GM18508 (cell line): ENCODE data around the gene TGM3.

Experiments
- ATAC-seq: cut with Tn5 transposase; IDR thresholded peaks from one replicate; pipeline ENCODE4 v1.9.1; 2021; ENCODE audit warnings: moderate number of reproducible peaks; ENCODE audit not compliant: insufficient read depth, unreplicated experiment

TGM3 gene

DNA sequence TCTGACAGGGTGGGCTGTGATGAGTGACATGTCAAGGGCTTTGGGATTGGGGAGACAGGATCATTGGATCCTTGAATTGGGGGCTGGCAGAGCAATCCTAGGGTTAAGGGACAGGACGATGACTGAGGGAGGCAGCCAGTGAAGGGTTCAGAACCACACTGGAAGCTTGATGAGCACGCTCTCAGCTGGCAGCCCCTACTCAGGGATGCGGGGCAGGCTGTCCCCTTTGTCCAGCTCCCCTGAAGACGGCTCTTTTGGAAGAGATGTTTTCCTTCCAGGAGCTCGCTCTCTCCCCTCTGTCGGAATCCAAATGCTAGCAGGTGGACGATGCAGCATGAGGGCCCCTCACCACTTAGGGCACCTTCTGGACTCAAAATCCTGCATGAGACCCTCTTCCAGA is 8.4 kb downstream of the TGM3 start:
- no peak for ATAC-seq

DNA sequence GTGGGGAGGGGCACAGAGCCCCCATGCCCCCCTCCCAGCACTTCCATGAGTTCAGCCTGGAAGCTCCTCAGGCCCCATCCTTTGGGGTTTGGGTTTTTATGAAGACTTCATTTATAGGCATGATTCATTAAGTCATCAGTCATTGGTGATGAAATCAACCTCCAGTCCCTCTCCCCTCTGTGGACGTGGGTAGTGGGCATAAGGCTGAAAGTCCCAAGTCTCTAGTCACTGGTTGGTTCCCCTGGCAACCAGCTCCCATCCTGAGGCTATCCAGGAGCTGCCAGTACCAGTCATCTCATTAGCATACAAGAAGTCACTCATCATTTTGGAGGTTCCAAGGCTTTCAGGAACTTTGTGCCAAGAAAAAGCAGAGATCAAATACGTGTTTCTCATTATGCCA is 9.2 kb downstream of the TGM3 start:
- ATAC-seq: no peak

DNA sequence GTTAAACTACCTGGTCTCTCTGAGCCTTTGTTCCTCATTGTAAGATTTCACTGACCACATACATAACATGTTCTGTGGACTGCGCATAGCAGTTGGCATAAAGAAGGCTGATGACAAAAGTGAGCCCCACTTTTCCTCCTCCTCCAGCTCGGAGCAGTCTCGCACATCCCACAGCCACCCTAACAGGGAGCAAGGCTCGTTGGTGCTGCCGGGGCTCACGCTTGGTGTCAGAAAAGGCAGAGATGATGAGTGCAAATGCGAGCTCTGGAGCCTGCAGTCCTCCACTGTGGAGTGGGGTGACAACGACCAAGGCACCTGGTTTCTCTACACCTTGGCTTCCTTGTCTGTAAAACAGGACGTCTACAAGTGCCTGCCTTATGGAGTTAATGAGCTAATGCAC is 9.7 kb downstream of the TGM3 start:
- no peak for ATAC-seq

DNA sequence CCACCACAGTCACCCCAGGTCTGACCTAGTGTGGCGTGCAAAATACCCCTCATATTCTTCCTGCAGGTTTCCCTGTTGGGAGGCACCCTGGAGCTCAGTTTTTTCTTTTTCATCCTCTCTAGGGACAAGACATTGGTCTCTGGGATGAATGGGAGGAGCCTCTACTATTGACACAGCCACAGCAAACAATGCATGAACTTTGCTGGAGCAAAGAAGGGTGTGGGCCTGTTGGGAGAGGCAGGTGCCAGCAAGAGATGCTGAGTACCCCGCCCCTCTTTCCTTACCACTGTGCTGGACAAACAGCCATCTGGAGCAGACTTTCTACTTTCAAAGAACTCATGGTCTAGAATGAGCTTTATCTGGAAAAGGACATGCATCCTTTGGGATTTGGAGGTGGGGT is 10.1 kb downstream of the TGM3 start:
- no peak for ATAC-seq

DNA sequence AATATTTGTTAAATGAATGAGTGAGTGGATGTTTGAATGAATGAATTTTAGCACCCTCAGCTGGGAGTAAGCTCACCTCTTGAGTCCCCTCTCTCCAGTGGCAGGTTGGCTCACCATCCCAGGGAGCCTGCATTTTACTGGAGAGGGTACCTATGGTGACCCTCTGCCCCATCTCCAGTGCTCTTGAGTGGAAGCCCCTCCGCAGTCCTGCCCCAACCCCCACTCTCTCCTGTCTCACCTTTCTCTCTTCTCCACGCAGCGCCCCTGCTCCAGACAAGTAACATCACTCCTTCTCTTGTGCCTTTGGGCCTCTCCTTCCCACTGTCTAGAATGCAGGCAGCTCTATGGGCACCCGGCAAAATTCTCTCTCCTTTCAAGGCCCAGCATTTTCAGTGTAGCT is 11.3 kb downstream of the TGM3 start:
- ATAC-seq: no peak

DNA sequence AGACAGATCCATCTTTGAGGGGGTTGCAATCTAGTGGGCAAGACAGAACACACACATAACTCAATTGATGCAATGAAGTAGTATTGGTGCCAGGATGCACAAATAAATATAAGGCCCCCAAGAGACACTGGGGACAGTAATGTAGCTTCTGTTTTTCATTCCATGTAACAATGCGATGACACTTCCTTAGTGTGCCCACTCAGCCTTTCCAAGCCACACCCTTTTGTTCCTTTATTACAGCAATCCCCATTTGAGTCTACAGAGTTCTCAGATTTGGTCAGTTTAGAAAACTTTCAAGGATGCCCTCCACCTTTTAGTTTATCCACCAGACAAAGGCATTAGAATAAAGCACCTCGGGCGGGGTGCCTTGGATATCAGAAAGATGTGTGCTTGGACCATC is 15.5 kb downstream of the TGM3 start:
- ATAC-seq: no peak

DNA sequence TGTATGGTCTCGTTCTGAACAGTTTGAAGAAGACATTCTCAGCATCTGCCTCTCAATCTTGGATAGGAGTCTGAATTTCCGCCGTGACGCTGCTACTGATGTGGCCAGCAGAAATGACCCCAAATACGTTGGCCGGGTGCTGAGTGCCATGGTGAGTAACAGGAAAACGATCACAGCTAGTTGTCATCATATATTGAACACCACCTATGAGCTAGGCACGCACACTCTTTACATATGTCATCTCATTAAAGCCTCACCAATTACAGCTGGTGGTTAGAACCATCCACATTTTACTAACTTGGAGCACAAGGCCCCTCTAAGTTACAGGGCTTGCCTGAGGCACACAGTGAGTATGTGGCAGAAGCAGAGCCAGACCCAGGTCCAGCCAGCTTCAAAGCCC is 17.1 kb downstream of the TGM3 start:
- ATAC-seq: no peak

DNA sequence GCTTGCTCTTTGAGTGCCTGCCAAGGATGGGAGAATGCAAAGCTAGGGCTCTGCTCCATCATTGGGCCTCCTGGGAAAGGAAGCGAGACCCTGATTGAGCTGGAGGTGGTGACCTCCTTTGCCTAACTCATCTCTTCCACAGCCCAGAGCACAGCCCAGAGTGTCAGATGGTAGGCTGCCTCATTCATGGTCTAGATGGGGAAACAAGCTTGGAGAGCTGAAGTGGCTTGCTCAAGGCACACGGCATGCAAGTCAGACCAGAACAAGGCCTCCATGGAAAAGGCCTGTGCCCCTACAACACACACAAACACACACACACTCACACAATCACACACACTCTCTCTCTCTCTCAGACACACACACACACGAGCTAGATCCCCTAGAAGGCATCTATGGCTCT is 17.5 kb downstream of the TGM3 start:
- ATAC-seq: no peak

DNA sequence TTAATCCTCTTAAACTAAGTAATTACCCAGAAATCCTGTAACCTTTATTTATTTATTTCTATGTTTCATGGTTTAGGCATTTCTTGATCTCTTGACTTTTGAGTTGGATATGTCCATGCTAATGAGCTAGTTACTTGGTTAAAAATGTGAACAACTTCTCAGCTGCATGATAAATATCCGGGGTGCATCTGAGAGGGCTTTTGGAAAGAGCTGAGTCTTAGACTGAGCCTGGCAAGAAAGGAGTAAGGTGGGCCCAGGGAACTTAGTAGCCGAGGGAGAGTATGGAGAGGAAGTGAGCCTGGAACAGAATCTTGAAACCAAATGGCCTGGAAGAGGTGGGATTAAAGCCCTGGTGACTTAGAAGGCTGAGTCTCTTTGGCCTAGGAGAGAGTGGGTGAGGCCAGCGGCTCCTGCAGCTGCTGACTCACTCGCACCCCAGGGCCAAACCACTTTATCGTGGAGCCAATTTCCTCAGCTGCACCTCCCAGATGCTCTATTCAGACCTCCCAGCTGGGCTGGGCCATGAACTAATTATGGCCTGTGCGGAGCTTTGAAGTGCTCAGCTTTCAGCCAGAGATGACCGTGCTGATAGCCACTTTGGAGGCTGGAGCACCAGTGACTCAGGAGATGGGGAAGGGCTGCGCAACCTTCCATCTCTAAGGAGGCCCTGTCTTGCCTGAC is 19.1 kb downstream of the TGM3 start:
- no peak for ATAC-seq

DNA sequence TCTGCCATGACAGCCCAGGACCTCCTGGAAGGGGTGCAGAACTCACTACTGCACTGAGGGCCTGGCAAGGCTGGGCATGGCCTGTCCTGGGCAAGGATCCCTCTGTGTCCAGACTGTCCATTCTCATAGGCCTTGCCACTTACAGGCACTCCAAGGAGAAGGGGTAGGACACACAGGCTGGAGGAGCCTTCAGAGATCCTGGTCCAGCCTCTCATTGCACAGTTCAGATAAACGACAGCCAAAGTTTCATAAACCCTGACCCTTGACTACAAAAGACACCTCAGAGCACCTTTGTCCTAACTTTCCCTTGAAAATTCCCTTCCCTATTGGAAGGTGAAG is 19.6 kb downstream of the TGM3 start:
- ATAC-seq: no peak

DNA sequence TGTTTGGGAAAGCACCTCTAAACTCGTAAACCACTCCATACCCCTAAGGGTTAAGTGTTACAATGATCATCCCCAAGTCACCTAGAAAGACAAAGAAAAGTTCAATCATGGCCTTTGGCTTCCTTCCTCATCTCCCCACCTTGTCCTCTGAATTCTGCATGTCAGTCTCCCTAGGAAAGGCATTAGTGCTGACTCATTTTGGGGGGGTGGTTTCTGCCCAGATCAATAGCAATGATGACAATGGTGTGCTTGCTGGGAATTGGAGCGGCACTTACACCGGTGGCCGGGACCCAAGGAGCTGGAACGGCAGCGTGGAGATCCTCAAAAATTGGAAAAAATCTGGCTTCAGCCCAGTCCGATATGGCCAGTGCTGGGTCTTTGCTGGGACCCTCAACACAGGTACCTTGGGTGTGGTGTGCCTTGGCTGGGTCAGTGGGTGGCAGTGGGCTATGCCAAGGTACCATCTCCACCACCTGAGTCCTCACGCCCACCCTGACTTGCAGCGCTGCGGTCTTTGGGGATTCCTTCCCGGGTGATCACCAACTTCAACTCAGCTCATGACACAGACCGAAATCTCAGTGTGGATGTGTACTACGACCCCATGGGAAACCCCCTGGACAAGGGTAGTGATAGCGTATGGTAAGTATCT is 21.2 kb downstream of the TGM3 start:
- no peak for ATAC-seq

DNA sequence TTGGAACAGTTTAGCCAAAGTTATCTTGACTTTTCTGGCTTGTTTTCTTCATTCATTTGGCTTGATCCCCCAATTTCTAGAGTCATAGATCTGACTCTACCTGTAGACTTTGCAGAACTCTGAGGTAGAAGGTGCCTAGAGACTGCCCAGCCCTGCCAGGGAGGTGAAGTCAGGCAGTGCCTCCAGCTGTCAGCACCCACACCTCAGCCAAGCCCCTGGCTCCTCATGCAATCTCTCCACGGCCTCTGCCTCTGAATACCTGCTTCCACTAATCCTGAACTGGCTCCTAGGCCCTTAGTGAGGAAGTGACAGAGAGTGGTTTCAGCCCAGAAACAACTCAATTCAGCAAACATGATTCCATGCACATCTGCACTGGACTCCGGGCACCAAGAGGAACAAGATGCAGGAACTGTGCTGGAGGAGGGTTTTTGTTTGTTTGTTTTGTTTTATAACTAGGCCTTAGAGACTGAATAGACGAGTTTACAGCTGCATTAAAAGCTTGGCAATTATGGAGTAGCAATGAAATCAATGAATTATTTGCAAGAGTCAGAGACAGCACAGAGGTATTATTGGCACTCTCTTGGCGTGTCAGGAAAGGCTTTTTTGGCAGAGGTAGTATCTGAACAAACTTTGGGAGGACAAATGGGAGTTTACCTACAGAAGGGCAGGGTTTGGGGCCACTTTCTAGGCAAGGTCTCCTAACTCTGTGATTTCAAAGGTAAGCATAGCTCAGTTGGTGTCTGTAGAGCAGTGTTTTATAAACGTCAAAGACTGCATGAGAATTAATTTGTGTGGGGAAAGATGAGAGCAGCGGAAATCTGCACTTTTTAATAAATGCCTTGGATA is 25.2 kb downstream of the TGM3 start:
- no peak for ATAC-seq

DNA sequence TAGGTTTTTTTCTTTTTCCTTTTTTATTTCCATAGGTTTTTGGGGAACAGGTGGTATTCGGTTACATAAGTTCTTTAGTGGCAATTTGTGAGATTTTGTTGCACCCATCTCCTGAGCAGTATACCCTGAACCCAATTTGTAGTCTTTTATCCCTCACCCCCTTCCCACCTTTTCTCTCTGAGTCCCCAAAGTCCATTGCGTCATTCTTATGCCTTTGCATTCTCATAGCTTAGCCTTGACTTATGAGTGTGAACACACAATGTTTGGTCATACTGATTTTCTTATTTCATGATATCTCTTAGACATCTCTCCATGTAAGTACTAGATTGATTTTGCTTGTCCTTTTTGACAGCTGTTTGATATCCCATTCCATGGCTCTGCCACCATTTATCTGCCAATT is 27.2 kb downstream of the TGM3 start:
- no peak for ATAC-seq

DNA sequence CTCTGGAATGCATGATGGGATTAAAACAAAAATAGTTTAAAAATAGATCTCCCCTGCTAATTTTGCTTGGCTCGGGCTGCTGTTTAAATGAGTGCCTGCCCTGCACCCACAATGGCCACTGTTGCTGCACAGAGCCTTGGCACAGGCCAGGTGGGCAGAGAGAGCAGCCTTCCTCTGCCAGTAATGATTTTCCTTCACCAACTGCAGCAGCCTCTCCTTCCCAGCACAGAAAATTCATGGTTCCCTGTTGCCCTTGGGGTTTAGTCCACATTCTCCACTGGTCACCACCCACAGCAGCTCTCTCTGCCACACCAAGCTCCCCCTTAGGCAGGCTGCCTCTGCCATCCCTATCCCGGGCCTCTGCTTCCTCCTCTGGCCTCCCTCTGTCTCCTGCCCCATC is 30.2 kb downstream of the TGM3 start:
- no peak for ATAC-seq

DNA sequence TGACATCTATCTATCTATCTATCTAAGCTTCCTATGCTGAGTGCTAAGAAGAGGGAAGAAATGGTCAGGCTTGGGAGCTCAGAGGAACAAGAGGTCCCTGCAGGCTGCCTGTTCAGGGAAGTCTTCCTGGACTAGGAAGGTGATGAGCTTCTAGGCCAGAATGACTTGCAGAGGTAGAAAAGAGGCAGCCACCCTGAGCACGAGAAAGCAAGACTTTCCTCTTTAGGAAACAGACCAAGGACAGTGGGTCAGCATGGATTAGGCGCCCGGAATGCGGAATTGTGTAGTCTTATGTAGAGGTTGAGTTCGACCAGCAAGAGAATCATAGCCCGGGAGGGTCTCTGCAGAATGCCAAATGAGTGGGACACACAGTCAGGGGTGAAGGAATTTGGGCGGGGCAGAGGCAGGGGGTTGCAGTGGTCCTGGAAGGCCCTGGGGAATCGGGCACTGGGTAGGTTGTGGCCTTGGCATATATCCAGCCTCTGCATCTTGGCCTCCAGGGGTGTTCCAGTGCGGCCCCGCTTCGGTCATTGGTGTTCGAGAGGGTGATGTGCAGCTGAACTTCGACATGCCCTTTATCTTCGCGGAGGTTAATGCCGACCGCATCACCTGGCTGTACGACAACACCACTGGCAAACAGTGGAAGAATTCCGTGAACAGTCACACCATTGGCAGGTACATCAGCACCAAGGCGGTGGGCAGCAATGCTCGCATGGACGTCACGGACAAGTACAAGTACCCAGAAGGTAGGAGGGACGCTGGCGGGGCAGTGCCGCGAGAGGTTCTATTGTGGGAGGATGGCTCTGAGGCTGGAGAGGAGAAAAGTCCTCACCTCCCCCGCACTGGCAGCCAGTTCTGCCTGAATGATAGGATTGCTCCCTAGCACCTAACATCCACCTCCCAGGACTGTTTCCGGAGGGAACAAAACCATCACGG is 32.1 kb downstream of the TGM3 start:
- no peak for ATAC-seq

DNA sequence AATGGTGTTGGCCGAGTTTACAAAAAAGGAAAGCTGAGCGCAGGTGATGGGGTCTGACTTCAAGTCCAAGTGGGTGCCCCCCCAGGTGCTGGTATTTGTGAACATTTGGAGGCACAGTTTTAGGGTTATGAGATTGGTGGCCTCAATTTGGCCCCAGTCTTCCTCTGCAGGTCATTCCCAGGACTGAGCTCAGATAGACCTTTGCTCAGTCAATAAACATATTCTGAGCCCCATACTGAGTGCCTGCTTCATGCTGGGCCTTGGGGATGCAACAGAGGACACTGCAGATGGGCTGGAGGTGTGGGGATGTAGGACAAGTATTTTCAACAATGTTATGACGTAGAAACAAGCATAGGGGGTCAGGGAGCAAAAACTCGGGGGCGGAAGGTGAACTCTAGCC is 33.5 kb downstream of the TGM3 start:
- no peak for ATAC-seq

DNA sequence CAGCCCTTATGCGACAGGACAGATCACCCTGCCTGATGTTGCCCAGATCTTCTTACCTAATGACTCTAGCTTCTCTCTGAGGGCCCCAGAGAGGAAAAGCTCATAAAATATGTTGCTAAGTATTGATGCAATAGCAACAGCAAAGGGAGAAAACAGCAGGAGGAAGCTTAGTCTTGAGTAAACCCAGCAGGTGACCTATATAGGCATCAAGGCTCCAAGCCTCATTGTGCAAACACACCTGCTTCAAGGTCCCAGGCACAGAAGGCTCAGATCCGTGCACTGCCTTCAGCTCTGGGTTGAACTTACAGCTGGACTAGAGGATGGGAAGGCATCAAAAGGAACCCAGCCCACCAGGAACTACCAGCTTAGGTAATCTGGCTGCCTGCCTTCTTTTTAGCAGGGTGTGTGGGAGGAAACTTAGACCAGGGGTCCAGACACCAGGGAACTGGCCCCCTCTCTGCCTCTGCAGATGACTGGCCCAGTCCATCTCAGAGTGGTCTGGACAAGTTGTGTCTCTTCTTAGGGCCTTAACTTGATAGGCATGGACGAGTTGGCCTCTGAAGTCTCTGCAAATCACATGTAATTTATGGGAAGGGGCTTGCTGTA is 34.4 kb downstream of the TGM3 start:
- no peak for ATAC-seq

DNA sequence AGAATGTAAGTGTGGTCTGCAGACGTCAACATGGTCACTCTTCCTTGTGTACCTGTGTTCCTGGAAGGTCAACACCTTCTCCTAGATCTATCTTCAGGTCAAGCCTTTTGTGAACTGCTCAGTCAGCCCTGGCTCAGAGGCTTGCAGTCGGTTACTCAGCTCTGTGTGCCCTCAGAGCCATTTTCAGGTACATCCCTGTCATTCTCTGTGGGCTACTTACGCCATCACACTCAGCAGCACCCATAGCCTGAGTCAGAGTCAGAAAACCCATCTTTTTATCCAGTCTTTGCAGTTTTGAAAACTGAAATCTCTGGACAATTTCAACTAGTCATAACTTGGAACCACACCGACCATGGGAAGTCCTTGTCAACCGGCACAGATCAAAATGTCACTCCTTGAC is 35.3 kb downstream of the TGM3 start:
- ATAC-seq: no peak

DNA sequence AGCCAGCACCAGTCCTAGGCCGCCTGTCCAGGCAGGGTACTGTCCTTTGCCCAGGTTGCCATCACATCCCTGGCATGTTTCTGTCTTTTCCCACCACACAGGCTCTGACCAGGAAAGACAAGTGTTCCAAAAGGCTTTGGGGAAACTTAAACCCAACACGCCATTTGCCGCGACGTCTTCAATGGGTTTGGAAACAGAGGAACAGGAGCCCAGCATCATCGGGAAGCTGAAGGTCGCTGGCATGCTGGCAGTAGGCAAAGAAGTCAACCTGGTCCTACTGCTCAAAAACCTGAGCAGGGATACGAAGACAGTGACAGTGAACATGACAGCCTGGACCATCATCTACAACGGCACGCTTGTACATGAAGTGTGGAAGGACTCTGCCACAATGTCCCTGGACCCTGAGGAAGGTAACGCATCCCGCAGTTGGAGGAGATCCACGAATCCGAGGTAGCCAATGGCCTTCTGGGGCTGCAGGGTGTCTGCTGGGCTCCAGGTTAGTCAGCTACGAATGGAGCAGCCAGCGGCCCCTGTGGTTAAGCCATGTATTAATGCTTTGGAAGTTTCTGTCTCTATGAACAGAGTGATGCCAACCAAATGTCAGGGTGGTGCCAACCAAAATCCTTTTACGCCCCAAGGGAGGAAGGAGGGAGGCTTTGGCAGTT is 36.2 kb downstream of the TGM3 start:
- no peak for ATAC-seq

DNA sequence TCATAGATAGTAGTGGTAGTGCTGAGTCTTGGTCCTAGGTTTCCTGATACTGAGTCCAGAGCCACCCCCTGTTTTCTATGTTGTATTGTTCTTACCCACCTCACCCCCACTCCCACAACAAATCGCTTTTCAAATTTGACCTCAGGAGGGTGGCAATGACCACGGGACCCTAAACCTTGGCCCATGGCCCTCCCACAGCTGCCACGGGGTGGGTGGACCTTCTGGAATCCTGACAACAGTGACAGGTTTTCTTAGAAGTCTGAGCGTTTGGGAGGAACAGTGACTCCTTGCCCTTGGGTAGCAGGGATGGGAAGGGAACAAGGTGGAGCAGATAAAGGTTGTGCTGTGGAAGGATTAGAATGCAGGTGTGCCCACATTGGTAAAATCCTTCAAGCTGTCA is 36.9 kb downstream of the TGM3 start:
- ATAC-seq: no peak
